ELR (cell line): ENCODE data around the gene MIA2.

Source experiments
- DNase-seq: peaks from one replicate; pipeline ENCODE4 v3.0.0-alpha.2; 2015; ENCODE audit warnings: low read depth

Gene MIA2

DNA sequence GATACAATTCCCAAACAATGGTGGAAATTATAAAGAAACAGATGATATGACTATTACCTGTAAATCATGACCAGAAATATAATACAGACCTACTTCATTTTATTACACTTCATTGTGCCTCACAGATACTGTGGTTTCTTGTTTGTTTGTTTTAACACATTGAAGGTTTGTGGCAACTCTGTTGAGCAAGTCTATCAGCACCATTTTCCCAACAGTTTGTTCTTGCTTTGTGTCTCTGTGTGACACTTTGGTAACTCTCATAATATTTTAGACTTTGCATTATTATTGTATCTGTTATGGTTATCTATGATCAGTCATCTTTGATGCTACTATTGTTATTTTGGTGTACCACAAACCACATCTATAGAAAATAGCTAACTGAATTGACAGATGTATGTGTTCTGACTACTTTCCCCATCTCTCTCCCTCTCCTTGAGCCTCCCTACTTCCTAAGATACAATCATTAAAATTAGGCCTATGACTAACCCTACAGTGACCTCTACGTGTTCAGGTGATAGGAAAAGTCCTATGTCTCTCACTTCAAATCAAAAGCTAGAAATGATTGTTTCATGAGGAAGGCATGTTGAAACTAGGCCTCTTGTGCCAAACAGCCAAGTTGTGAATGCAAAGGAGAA is 149.4 kb downstream of the MIA2 start:
- DNase-seq = no peak

DNA sequence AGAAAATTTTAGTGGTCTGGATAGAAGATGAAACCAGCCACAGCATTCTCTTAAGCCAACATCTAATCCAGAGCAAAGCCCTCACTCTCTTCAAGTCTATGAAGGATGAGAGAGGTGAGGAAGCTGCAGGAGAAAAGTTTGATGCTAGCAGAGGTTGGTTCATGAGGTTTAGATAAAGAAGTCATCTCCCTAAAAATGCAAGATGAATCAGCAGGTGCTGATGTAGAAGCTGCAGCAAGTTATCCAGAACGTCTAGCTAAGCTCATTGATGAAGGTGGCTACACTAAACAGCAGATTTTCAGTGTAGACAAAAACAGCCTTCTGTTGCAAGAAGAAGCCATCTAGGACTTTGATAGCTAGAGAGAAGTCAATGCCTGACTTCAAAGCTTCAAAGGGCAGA is 150.0 kb downstream of the MIA2 start:
- no peak for DNase-seq

DNA sequence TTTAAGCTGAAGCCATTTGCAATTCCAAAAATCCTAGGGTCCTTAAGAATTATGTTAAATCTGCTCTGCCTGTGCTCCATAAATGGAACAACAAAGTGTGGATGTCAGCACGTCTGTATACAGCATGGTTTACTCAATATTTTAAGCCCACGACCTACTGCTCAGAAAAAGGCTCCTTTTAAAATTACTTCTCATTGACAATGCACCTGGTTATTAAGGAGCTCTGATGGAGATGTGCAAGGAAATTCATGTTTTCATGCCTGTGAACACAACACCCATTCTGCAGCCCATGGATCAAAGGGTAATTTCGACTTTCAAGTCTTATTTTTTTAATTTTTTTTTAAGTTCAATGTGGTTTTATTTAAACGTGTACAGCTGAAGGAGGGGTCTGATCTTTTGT is 150.5 kb downstream of the MIA2 start:
- DNase-seq = no peak

DNA sequence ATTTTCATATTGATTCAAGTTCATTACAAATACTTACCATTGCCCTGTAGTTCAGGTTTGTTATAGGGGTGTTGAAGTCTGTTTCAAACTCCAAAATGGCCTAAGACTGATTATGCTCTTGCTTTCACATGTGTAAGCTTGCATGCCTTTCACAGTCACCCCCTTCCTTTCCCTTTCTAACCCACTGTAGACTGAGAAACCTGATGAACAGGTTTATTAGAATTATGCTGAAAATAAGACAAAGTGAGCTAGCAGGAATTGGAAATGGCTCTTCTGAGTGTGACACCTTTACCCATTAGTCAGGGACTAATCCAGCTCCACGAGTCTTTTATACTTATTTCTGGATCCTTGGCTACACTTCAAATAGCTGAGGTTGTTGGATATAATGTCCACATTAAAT is 159.6 kb downstream of the MIA2 start:
- no peak for DNase-seq

DNA sequence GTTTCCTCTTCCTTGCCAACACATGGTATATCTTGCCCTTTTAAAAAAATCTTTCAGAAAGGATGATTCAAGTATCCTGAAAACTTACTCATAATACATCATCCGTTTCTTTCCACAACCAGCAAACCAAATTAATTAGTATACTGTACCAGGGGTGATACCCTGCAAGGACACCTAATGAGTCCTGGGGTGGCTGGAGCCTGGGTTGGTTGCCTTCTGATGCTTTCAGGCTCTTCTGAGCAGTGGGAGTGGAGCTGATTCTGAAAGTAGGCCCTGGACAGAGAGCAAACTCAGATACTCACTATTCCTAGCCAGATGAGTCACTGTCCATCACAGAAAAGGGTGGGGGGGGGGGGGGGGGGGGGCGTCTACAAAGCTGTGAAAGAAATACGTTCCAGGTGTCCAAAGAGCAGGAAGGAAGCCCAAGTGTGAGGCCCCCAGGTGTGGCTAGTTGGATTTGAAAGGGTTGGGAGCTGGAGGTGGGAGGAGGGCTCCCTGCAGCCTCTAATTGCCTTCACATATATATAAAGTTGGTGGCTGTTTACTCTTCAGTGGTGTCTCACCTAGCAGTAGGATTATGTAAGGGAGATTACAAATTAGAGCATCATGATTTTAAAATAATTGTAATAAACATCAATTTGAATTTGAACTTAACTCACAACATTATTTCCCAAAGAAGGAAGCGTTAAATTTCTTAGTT is 162.0 kb downstream of the MIA2 start:
- peak; percentile 58 for DNase-seq

DNA sequence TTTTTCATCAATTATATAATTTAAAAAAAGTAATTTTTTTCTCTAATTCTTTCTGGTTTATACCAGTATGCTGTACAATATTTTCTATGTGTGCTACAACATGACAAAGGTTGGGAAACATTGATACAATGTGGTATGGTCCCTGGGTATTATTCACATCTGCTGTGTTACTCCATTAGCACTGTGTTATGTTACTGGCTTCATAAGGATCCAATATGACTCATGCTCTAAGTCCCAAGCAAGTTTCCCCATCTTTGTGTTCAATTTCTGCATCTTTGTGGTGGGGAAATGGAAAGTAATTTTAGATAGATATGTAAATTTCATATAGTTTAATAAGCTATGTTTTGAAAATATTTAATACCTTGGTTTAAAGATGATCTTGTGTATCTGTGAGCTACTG is 162.7 kb downstream of the MIA2 start:
- peak; percentile 44 for DNase-seq

DNA sequence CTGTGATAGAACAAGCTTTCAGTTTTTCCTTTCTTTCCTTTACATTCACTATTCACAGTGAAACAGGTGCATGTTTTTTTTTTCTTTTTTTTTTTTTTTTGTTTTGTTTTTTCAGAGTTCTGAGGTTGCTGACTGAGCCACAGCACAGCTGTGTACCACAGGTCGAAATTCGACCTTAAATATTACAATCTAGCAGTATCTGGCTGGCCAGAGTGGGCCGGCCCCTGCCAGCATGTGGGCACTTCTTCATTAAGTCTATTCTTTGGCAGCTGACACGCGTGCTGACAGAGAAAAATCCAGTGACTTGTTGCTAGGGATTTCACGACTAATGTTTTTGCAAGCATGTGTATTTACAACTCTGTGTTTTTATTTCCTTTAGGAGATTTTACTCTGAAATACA is 164.7 kb downstream of the MIA2 start:
- DNase-seq = no peak

DNA sequence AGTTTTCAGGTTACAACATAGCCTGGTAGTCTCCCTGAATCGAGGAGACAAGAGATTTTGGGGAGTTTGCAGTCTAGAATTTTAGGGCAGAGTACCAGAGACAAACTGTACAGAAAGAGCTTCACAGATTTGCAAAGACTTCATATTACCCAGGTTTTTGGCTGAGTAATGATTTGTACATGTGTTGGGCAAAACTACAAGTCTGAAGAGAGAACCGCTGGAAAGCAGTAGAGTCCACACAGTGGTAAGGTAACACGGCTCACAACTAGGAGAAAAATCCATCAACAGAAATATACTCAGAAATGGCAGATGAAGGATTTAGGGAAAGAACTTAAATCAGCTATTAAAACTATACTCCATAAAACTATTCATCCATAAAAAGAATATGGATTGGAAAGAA is 172.8 kb downstream of the MIA2 start:
- no peak for DNase-seq

DNA sequence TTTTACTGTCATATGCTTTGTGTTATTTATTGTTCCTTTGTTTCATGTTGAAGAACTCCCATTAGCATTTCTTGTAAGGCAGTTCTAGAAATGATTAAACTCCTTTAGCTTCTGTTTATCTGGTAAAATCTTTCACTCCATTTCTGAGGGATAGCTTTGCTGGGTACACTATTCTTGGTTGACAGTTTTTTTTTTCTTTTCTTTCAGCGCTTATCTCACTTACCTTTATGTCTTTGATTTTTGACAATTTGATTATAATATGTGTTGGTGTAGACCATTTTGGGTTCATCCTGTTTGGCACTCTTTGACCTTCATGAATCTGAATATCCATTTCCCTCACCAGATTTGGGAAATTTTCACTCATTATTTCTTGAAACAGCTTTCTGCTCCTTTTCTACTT is 182.4 kb downstream of the MIA2 start:
- DNase-seq = no peak

DNA sequence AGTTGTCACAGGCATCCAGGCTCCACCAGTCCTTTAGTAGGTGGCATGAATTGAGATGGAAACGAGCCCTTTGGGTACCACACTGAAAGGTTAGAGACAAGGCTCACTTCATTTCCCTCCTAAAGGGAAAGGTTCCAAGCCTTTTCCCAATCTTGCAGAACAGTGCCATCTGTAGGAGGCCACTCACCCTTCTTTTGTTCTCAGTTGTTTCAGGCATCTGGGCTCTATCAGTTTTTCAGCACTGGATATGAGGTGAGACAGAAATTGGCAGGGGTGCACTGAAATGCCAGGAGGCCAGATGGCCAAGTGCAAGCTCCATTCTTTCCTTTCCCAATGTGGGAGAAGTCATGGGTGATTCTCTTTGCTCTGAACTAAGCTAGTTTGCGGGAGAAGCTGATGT is 183.3 kb downstream of the MIA2 start:
- peak; percentile 40 for DNase-seq

DNA sequence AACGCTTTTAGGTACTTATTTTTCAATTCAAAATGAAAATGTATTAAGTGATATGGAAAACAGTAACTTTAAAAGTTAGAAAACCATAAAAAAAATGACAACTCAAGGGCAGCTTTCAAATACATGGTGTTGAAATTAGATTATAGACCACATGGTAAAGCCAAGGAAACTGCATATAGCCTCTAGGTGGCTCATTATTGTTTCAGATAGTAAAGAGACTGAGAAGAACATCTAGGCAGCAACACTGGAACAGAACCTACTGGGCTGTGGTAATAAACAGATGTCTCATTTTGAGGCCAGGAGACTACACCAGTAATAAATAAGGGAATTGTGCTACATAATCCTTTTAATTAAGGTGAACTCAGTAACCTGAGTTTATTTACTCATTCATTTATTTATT is 185.6 kb downstream of the MIA2 start:
- peak; percentile 32 for DNase-seq

DNA sequence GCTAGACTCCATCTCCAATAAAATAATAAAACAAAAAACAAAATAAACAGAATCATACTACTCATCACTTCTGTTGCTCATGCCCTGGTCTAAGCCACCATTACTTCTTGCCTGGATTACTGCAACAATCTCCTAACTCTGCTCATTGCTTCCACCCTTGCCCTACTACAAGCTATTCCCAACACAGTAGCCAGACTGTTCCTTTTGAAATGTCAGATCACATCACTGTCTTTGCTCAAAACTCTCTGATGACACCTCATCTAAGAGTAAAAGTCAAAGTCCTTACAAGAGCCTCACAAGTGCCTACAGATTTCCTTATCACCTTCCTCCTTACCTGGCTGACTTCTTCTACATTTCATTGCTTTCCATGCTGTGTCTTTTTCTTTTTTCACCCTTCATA is 188.5 kb downstream of the MIA2 start:
- DNase-seq = no peak

DNA sequence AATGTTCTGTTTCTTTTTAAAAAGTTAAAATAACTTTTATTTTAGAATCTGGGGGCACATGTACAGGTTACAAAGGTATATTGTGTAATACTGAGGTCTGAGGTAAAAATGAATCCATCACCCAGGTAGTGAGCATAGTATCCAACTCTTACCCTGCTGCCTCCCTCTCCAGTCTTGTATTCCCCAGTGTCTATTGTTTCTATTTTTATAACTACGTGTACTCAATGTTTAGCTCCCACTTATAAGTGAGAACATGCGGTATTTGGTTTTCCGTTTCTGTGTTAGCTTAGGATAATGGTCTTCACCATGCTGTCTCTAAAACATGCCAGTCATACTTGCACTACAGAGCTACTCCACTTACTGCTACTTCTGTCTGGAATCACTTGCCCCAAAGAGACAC is 190.1 kb downstream of the MIA2 start:
- DNase-seq = no peak

DNA sequence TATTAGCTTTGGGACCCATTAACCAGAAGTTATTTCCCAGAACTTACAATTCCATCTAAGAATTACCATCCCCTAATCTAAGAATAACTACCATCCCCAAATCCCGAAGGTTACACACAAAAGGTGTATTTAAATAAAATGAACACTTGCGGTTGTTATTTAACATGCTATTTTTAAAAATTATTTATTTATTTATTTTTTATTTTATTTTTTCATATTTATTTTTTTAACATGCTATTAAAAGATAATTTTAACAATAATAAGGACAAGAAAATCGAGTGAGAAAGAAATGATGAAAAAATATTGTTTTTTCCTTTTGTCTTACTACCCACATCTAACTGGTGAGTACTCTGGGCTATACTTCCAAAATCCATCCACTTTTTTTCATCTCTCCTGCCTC is 192.2 kb downstream of the MIA2 start:
- DNase-seq = no peak

DNA sequence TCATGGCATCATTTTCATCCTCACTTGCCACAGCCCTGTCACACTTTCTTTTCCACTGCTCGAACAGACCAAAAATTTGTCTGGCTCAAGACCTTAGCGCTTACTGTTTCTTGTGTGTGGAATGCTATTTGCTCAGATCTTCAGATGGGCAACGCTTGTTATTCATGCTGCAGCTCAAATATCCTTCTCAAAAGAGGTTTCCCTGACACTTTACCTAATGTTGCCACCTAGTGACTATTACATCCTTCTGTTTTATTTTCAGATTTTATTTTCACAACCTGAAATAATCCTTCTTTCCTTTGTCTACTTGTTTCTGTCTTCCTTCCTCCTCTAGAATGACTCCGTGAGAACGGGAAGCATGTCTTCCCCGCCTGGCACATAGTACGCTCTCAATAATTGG is 192.9 kb downstream of the MIA2 start:
- DNase-seq = peak; percentile 62

DNA sequence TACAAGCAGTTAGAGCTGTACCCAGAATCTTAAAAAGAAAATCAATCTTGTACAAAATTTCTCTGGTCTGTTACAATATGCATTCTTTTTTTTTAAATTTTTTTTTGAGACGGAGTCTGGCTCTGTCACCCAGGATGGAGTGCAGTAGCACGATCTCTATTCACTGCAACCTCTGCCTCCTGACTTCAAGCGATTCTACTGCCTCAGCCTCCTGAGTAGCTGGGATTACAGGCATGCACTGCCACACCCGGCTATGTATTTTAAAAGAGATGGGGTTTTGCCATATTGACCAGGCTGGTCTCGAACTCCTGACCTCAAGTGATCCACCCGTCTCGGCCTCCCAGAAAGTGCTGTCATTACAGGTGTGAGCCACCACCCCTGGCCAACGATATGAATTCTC is 194.4 kb downstream of the MIA2 start:
- no peak for DNase-seq

DNA sequence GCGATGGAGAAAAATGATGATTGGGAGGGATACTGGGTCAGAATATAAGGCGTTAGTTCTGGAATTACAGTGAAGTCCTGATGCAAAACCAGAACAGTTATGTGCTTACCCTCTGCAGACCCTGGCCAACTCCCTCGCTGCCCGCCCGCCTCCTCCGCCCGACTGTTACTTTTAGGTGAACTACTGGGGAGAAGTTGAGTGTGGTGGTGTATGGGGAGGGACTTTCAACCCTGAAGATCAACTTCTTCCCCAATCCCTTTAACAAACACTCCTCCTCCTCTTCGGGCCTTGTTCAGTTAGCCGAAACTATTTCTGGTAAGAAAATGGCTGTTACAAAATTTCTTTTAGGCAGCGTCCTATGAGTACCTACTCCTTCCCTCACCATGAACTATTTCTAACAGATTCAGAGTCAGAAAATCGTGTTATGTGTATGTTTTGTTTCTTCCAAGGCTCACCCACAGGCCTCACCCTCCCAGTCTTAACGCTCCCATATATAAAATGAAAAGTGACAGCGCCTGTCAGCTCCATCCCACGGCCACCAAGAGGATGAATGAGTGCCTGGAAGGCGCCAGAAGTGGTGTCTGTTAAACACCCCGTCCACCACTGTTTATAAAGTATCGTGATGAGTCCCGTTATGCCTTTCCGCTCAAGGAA is 197.2 kb downstream of the MIA2 start:
- DNase-seq = peak; percentile 54

DNA sequence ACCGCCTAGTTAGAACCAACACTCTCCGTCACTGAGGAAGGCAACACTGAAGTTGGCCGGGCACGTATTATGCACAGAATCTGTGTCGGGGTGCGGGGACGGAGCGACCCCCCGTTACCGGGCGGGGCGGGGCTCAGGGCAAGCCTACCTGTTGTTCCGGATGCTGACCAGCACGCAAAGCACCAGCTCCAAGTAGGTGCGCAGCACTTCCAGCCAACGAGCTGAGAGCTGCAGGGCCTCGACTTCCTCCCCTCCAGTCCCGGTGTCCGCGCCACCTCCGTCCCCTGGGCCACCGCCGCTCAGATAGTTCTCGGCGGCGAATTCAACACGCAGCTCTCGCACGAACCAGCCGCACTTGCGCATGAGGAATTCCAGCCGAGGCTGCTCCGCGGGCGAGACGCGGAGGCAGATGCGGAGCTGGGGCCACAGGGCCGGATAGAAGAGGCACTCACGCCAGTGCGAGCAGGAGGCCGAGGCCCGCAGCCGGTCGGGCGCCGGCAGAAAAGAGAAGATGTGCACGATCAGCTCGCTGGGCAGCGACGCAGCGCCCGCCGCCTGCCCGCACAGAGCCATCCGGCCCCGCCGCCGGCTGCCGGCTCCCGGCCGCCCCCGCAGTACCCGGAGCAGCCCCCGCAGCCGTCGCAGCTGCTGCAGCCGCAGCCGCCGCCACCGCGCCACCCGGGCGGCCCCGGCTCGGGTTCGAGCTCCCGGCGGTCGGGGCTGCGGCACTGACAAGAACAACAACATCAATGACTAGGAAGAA is 197.9 kb downstream of the MIA2 start:
- DNase-seq = peak; percentile 56

DNA sequence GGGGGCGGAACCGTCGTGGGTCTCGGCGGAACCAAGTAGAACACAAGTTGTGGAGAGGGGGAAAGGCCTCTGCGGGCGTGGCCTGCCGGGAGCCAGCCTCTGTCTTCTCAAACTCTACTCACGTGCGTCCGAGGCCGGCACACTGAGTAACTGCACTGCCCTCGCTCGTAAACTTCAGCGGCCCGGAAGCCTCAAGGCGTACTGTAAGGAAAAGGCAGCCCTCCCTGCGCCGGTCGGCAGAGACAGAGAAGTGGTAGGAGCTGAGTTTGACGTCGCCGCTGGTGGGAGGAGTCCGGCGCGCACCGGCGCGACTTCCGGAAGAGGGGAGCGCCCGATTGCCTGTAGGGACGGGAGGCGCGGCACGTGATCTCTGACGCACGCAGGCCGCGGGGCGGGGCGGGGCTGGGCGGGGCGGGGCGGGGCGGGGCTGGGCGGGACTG is 198.5 kb downstream of the MIA2 start, which contains the start of gene FBXO33:
Gene FBXO33, minus strand, starts transcription at position 255 of the 440 bp plus-strand sequence. CDS start 271 bp downstream, outside the sequence.
- peak; percentile 95 for DNase-seq

DNA sequence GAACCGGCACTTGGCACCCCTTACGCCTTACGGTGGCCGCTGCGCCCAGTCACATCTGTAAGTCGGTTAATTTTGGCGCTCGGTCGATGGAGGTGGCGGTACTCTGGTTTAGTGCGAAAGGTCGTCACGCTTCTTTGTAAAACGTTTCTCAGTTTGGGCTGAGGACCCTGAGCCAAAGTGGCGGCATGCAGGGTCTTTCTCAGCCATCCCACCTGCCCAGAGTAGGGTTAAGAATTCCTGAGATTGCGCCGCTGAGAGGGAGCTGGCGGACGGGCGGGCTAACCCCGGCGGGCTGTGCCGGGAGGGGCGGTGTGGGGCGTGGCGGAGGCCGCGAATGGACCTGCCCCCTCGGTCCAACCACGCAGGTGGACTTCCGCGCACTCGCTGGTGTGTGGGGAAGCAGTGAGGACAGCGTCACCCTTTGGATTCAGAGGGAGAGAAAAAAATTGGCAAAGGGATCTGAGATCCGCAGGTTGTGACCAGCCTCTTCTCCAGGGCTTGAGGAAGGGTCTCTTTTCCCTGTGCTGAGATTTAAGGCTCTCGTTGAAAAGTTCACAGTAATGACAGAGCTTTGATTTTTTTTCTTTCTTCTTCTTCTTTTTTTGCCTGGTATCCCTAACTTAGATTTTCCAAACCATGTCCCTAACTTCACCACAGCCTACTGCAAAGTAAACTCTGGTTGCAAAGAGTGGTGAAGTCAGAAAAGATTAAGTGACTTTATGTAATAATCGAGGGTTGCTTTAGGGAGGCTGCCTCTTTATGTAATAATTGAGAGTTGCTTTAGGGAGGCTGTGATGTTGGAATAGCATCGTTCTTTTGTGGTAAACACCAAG is 199.1 kb downstream of the MIA2 start:
- peak; percentile 89 for DNase-seq

DNA sequence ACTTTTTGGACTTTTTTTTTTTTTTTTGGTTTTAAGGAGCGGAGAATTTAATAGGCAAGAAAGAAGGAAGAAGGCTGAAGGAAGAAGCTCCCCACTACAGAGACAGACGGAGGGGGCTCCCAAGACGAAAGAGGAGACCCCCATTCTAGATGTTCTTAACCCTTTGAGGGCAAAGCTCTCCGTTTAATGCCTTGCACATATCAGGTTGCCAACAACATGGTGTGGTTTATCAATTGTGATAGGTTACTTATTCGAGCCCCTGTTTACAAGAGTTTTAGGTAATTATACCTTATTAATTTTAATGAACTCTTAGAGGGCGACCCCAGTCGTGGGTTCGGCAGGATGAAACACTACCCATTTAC is 199.7 kb downstream of the MIA2 start:
- no peak for DNase-seq

DNA sequence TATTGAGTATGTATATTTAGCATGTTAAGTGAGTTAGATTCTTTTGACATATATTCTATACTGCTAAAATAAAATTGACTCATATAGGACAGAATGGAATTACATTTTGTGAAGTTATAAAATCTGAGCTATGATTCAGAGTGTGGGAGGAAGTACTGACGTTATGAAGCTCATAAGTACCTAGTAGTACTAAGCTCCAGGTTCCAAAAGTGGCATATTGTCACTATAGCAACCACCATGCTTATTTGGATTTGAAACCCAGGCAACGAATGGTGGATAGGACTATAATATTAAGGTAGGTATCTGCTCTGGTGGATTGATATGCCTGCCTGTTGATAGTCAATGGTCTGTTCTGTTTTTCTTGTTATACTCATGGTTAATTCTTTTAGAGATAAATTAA is 200.7 kb downstream of the MIA2 start:
- peak; percentile 19 for DNase-seq
